ENCODE data around the gene SLC8A3. TPM values are rescaled to one million over a fixed set of nuclear protein-coding genes. Genes with fewer than 3 reads are reported as not detected.

SLC8A3 gene
- total RNA-seq, 4 donors from 2014 or later: 0.19 to 1.7 (median 0.90) TPM

DNA sequence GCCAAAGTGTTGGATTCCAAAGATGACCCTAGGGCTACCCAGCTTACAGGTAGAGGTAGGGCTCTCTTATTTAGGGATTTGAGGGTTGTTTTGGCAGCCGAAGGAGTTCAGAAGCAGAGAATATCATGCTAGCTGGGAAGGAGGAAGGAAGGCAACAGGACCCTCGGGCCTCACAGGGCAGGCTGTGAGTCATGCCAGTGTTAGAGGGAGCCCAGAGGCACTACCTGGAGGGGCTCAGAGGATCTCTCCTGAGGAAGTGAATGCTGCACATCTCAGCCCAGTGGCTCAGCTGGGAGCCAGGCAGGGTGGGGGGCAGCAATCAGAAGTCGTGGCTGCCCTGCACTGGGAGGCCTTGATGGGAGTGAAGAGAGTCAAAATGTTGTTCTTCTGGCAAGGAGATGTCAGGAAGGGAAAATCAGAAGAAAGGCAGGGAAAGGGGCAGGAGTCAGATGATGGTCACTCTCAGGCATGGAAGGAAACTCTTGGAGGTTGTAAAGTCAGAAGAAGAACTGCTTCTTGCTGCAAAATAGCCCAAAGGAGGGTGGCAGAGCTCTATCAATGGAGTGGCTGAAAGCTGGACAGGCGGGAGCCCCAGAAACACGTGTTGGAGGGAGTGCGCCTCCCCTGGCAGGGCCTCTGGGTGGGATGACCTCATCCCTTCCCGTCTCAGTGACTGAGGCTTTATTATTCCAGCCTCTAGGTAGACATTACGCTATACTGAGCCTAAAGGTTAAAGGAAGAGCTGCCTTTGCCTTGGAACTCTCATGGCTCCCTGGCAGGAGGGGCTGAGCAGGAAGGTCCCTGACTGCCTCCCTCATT lies 168.2 kb downstream of the SLC8A3 start:
- WGBS: 68% methylated on average over 8 of the region's 8 CpGs
- H3K9me3 ChIP-seq: no peaks in the 10 kb centered on the region
- H3K36me3 ChIP-seq: no peaks in the 10 kb centered on the region
- TF ChIP-seq POLR2A (IDR thresholded peaks at IDR 0.05; ENCODE audit: low read depth): no peak
- TF ChIP-seq POLR2AphosphoS5 (IDR thresholded peaks at IDR 0.05): no peak
- no peak for TF ChIP-seq EP300 (IDR thresholded peaks at IDR 0.05)
- TF ChIP-seq, protein P1, sequence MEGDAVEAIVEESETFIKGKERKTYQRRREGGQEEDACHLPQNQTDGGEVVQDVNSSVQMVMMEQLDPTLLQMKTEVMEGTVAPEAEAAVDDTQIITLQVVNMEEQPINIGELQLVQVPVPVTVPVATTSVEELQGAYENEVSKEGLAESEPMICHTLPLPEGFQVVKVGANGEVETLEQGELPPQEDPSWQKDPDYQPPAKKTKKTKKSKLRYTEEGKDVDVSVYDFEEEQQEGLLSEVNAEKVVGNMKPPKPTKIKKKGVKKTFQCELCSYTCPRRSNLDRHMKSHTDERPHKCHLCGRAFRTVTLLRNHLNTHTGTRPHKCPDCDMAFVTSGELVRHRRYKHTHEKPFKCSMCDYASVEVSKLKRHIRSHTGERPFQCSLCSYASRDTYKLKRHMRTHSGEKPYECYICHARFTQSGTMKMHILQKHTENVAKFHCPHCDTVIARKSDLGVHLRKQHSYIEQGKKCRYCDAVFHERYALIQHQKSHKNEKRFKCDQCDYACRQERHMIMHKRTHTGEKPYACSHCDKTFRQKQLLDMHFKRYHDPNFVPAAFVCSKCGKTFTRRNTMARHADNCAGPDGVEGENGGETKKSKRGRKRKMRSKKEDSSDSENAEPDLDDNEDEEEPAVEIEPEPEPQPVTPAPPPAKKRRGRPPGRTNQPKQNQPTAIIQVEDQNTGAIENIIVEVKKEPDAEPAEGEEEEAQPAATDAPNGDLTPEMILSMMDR (IDR thresholded peaks at IDR 0.05): no peak
- DNase-seq (ENCODE audit: extremely low spot score): no peak
- no peak overlapping the region for H3K4me3 ChIP-seq
- peaks cover 3 to 20% (median 17%) of the 10 kb centered on the region in 4 donors for H3K4me1 ChIP-seq
- H3K27ac ChIP-seq (replicated peaks in 1 of 4): no peak overlapping the region
- H3K27me3 ChIP-seq: no peaks in the 10 kb centered on the region
- intact Hi-C loops (cut with DNase I): no loop called here

DNA sequence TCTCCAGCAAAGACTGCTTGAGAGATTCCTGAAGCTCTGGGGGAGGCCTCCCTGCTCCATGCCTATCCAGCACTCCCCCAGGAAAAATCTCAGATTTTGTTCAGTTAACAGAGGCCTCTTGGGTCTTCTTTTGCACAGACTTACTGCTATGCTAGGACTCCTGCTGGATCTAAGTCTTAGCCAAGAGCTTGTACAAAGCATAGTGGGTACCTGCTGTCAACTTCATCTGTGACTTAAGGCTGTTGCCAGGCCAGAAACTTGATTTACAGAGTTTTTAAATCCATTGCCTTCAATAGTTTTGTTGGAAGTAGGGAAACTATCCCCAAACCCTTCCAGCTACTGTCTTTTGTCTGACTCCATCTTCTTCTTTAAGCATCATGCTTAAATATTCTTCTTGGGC lies 169.1 kb downstream of the SLC8A3 start:
- no peak for DNase-seq (ENCODE audit: extremely low spot score)
- H3K36me3 ChIP-seq: no peaks in the 10 kb centered on the region
- H3K4me3 ChIP-seq: no peak overlapping the region
- H3K27me3 ChIP-seq: no peaks in the 10 kb centered on the region
- intact Hi-C loops (cut with DNase I): no loop called here
- peaks cover 3 to 20% (median 17%) of the 10 kb centered on the region in 4 donors for H3K4me1 ChIP-seq
- no peak overlapping the region for H3K27ac ChIP-seq (replicated peaks in 1 of 4)
- no peaks in the 10 kb centered on the region for H3K9me3 ChIP-seq
- TF ChIP-seq POLR2AphosphoS5 (IDR thresholded peaks at IDR 0.05): no peak
- TF ChIP-seq POLR2A (IDR thresholded peaks at IDR 0.05; ENCODE audit: low read depth): no peak
- TF ChIP-seq, protein P1 (IDR thresholded peaks at IDR 0.05): no peak
- no peak for TF ChIP-seq EP300 (IDR thresholded peaks at IDR 0.05)

DNA sequence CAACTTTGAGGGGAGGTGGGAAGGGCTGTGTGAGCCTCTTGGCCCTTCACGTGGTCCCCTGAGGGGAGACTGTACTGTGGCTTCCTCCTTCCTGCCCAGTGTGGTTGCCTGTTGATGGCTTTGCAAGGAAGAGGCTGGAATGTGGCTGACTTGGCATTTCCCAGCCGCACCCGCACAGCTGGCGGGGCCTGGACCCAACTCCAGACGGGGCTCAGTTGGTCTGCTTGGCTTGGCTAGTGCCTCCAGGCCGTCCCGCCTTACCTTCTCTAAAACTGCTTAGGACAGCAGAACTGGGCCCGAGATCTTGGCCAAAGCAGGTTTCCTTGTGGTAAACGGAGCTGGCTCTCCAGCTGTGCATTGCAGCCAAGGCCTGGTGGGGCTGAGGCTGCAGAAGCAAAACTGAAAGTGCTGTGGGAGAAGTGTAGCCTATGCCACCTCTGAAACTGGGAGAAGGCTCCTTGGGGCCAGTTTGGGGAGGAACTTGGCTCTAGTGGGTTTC lies 170.0 kb downstream of the SLC8A3 start:
- Histone ChIP-seq H3K4me3 (peak overlapping the region; percentile 14 to 48 (median 32)), H3K27me3 (no peaks in the 10 kb centered on the region), H3K36me3 (no peaks in the 10 kb centered on the region), H3K4me1 (peaks cover 3 to 20% (median 17%) of the 10 kb centered on the region in 4 donors), H3K9me3 (no peaks in the 10 kb centered on the region), H3K27ac (replicated peaks in 1 of 4) (peak overlapping the region in 2 of 4 donors; percentile 38 to 57)
- WGBS: 18% methylated on average over 4 of the region's 9 CpGs
- intact Hi-C loops (cut with DNase I): no loop called here
- TF ChIP-seq EP300 (IDR thresholded peaks at IDR 0.05): no peak
- TF ChIP-seq POLR2A (IDR thresholded peaks at IDR 0.05; ENCODE audit: low read depth): no peak
- TF ChIP-seq POLR2AphosphoS5 (IDR thresholded peaks at IDR 0.05): no peak
- TF ChIP-seq, protein P1 (IDR thresholded peaks at IDR 0.05): no peak
- DNase-seq (ENCODE audit: extremely low spot score): no peak

DNA sequence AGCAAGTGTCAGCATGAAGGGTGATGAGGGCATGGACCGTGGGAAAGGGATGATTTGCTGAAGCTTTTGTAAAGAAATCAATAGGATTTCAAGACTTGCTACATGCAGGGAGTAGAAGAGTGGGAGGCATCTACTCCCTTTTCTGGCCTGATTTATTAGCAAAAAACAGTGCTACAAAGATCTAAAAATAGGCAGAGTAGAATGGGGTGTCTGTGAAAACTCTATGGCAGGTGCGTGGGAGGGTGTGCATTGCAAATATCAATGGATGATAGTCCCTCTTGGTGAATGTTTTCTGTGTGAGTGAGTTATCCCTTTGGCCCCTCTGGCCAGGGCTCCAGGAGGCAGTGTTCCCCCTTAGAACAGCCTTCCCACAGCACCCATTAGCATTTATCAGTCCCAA lies 170.5 kb downstream of the SLC8A3 start:
- TF ChIP-seq POLR2A (IDR thresholded peaks at IDR 0.05; ENCODE audit: low read depth) (no peak), POLR2AphosphoS5 (IDR thresholded peaks at IDR 0.05) (no peak), EP300 (IDR thresholded peaks at IDR 0.05) (no peak)
- TF ChIP-seq, protein P1 (IDR thresholded peaks at IDR 0.05): no peak
- H3K4me1 ChIP-seq: peaks cover 3 to 20% (median 17%) of the 10 kb centered on the region in 4 donors
- DNase-seq (ENCODE audit: extremely low spot score): no peak
- intact Hi-C loops (cut with DNase I): no loop called here
- H3K4me3 ChIP-seq: peak overlapping the region in 1 of 4 donors; percentile 48
- H3K9me3 ChIP-seq: no peaks in the 10 kb centered on the region
- no peaks in the 10 kb centered on the region for H3K36me3 ChIP-seq
- no peaks in the 10 kb centered on the region for H3K27me3 ChIP-seq
- H3K27ac ChIP-seq (replicated peaks in 1 of 4): no peak overlapping the region
- WGBS: 67% methylated on average over 2 of the region's 2 CpGs
